OCI-LY3 (cell line): ENCODE data around the gene GRM8.

Experiments
- H2AFZ ChIP-seq: fragments of 200-600, 300-600 bp; shearing (Covaris generic); 2 replicates; pipeline ENCODE4 v1.6.0; 2014; ENCODE audit warnings: antibody characterized with exemption, low read depth, low read length
- H3K27ac ChIP-seq: fragments of 200-600, 300-600 bp; sonication (generic); 2 replicates; pipeline ENCODE4 v1.5.1; 2014; ENCODE audit warnings: mild to moderate bottlenecking, low read length, moderate library complexity, mixed read lengths
- H3K27me3 ChIP-seq: fragments of 200-600, 300-600 bp; sonication (generic); 2 replicates; pipeline ENCODE4 v1.6.1; 2014; ENCODE audit warnings: low read depth, low read length, mixed read lengths
- H3K36me3 ChIP-seq: fragments of 200-600, 300-600 bp; sonication (generic); replicated peaks from 2 replicates; pipeline ENCODE3; 2014; ENCODE audit warnings: low read depth, low read length, mixed read lengths
- H3K4me1 ChIP-seq: fragments of 300-600, 200-600 bp; sonication (generic); 2 replicates; pipeline ENCODE4 v1.6.1; 2014; ENCODE audit warnings: low read length, mixed read lengths
- H3K4me2 ChIP-seq: fragments of 200-600, 300-600 bp; sonication (generic); 2 replicates; pipeline ENCODE4 v1.6.1; 2014; ENCODE audit warnings: low read length, mixed read lengths
- H3K4me3 ChIP-seq: fragments of 300-600, 200-600 bp; sonication (generic); 2 replicates; pipeline ENCODE4 v1.5.1; 2014; ENCODE audit warnings: antibody characterized with exemption, mild to moderate bottlenecking, low read length, moderate library complexity
- H3K79me2 ChIP-seq: fragments of 300-600, 200-600 bp; shearing (Covaris generic); 2 replicates; pipeline ENCODE4 v1.6.1; 2014; ENCODE audit warnings: mild to moderate bottlenecking, low read length, mixed read lengths
- H3K9ac ChIP-seq: fragments of 300-600, 200-600 bp; shearing (Covaris generic); 2 replicates; pipeline ENCODE4 v1.6.0; 2014; ENCODE audit warnings: mild to moderate bottlenecking, low read length, moderate library complexity
- H3K9me3 ChIP-seq: fragments of 200-600, 300-600 bp; shearing (Covaris generic); 2 replicates; pipeline ENCODE4 v1.6.1; 2014; ENCODE audit warnings: low read length, mixed read lengths; ENCODE audit not compliant: insufficient read depth
- H4K20me1 ChIP-seq: fragments of 200-600, 300-600 bp; sonication (generic); 2 replicates; pipeline ENCODE4 v1.6.1; 2016; ENCODE audit warnings: low read length, mixed read lengths; ENCODE audit not compliant: insufficient read depth
- EZH2phosphoT487 ChIP-seq: fragments of 200-600 bp; shearing (Covaris generic); IDR thresholded peaks from 2 replicates; pipeline ENCODE4 v1.6.1; 2018; ENCODE audit warnings: antibody characterized with exemption, mixed run types, low read depth
- TF ChIP-seq, protein P1 (sequence below): fragments of 200-600, 300-600 bp; sonication (generic); IDR thresholded peaks from 2 replicates; pipeline ENCODE4 v1.5.1; 2014; ENCODE audit warnings: antibody characterized with exemption, low read length, low read depth

GRM8 gene

GRCh38 chr7:127091620-127092019, 161.1 kb downstream of the GRM8 start:
- no peak overlapping the region for H3K4me3 ChIP-seq
- TF ChIP-seq EZH2phosphoT487 = no peak
- TF ChIP-seq, protein P1, sequence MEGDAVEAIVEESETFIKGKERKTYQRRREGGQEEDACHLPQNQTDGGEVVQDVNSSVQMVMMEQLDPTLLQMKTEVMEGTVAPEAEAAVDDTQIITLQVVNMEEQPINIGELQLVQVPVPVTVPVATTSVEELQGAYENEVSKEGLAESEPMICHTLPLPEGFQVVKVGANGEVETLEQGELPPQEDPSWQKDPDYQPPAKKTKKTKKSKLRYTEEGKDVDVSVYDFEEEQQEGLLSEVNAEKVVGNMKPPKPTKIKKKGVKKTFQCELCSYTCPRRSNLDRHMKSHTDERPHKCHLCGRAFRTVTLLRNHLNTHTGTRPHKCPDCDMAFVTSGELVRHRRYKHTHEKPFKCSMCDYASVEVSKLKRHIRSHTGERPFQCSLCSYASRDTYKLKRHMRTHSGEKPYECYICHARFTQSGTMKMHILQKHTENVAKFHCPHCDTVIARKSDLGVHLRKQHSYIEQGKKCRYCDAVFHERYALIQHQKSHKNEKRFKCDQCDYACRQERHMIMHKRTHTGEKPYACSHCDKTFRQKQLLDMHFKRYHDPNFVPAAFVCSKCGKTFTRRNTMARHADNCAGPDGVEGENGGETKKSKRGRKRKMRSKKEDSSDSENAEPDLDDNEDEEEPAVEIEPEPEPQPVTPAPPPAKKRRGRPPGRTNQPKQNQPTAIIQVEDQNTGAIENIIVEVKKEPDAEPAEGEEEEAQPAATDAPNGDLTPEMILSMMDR = no peak
- no peak overlapping the region for H2AFZ ChIP-seq
- H3K9me3 ChIP-seq = no peaks in the 10 kb centered on the region
- no peaks in the 10 kb centered on the region; the same call in 1 of the 2 replicates for H3K27me3 ChIP-seq
- H3K9ac ChIP-seq = no peak overlapping the region
- no peaks in the 10 kb centered on the region for H4K20me1 ChIP-seq
- H3K36me3 ChIP-seq = no peaks in the 10 kb centered on the region
- H3K27ac ChIP-seq = no peak overlapping the region
- 0 out of 2 replicates have a peak, but pooled peaks cover 6% of the 10 kb centered on the region for H3K4me1 ChIP-seq
- no peak overlapping the region for H3K4me2 ChIP-seq
- no peaks in the 10 kb centered on the region for H3K79me2 ChIP-seq

DNA sequence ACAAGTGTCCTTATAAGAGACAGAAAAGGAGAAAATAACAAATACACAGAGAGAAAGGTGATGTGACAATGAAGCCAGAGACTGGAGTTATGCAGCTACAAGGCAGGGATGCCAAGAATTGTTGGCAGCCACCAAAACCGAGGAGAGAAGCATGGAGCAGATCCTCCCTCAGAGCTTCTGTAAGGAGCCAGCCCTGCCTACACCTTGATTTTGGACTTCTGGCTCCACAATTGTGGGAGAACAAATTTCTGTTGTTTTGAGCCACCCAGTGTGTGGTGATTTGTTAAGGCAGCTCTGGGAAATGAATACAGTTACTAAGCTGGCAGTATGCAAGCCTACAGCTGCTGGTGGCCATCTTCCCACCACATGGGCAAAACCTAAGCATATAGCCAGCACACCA, 163.6 kb downstream of the GRM8 start:
- Histone ChIP-seq H3K79me2 (no peaks in the 10 kb centered on the region), H3K36me3 (no peaks in the 10 kb centered on the region), H3K4me1 (no peaks in the 10 kb centered on the region), H3K9ac (no peak overlapping the region), H2AFZ (no peak overlapping the region), H3K4me3 (no peak overlapping the region), H4K20me1 (no peaks in the 10 kb centered on the region), H3K27me3 (no peaks in the 10 kb centered on the region), H3K9me3 (no peaks in the 10 kb centered on the region), H3K27ac (no peak overlapping the region), H3K4me2 (no peak overlapping the region)
- TF ChIP-seq, protein P1 = no peak
- no peak for TF ChIP-seq EZH2phosphoT487

GRCh38 chr7:127081539-127081938, 171.2 kb downstream of the GRM8 start:
- no peaks in the 10 kb centered on the region for H3K36me3 ChIP-seq
- H3K4me3 ChIP-seq = no peak overlapping the region
- no peak overlapping the region for H3K9ac ChIP-seq
- H3K27me3 ChIP-seq = no peaks in the 10 kb centered on the region
- peak overlapping the region; percentile 24; the same call in 1 of the 2 replicates for H3K4me2 ChIP-seq
- no peaks in the 10 kb centered on the region for H3K4me1 ChIP-seq
- H3K9me3 ChIP-seq = no peaks in the 10 kb centered on the region
- H4K20me1 ChIP-seq = no peaks in the 10 kb centered on the region
- TF ChIP-seq EZH2phosphoT487 = no peak
- TF ChIP-seq, protein P1 = no peak
- no peak overlapping the region for H2AFZ ChIP-seq
- H3K27ac ChIP-seq = no peak overlapping the region
- H3K79me2 ChIP-seq = no peaks in the 10 kb centered on the region

GRCh38 chr7:127080576-127080975, 172.2 kb downstream of the GRM8 start:
- no peak overlapping the region for H3K9ac ChIP-seq
- H3K4me1 ChIP-seq = no peaks in the 10 kb centered on the region
- no peak overlapping the region for H3K27ac ChIP-seq
- H3K4me2 ChIP-seq = no peak overlapping the region
- TF ChIP-seq, protein P1 = no peak
- TF ChIP-seq EZH2phosphoT487 = no peak
- H3K27me3 ChIP-seq = no peaks in the 10 kb centered on the region
- no peaks in the 10 kb centered on the region for H3K9me3 ChIP-seq
- no peak overlapping the region for H3K4me3 ChIP-seq
- no peaks in the 10 kb centered on the region for H3K79me2 ChIP-seq
- no peak overlapping the region for H2AFZ ChIP-seq
- H3K36me3 ChIP-seq = no peaks in the 10 kb centered on the region
- no peaks in the 10 kb centered on the region for H4K20me1 ChIP-seq
